DMS53 (cell line): ENCODE data around the gene COL6A5.
A peak's percentile ranks its signal among the peaks of the same experiment; 100 is the strongest.
"Not testable (repeated sequence)": the region's sequence is repeated elsewhere in the genome, so short reads cannot be mapped to it uniquely, and the experiment has no call there.

Source experiments
- DNase-seq: peaks from one replicate; lab custom pipeline; 2025; lab: John Stamatoyannopoulos, UW

COL6A5 gene

DNA sequence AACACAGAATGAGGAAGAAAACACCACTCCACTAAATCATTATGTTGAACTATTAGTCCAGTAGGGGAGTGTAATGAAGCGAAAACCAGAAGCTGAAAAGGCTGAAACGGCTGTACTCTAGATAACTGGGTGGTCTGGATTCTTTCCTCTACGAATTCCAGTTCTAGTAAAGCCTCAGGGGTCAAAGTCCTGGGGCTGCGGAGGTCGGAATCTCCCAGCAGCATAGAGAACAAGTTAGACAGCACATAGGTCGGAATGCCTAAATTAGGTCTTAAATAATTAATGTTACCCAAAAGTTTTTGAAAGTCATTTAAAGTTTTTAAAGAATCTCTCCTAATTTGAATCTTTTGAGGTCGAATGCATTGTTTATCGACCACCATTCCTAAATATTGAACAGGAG, 102.7 kb downstream of the COL6A5 start:
- not testable (repeated sequence) for DNase-seq

DNA sequence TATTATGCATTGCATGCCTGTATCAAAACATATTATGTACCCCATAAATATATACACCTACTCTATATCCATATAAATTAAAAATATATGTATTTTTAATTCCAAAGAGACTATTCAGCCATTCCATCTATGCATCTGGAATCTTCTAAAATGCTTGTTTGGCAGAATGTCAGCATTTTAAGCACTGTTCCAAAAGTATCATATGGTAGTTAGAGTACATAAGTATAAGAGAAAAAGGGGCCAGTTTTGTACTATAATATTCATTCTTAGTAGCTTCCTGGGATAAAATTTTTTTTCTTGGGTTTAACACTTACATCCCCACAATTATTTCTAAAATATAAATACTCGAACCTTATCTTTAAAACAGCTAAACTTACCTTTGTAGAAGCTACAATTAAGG, 111.1 kb downstream of the COL6A5 start:
- DNase-seq, result no peak

- no peak for DNase-seq
These were observed 112.2 kb downstream of the COL6A5 start for GRCh38 chr3:130457671-130458070.

DNA sequence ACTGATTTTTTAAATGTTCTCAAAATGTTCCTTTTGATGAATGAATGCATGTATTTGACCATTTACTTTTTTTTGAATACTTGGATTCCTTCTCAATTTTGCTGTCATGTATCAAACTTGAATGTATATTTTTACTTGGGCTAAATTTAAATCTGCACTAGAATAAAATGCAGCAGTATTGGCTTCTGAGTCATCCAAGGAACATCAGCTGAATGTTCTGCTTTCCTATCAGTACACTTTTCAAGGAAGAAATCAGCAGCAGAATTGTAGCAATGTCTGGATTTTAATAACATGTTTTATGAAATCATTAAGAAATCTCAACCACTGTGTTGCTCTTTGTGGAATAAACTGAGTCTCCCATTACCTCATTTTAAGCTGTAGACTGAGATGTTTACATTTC, 114.5 kb downstream of the COL6A5 start:
- no peak for DNase-seq

DNA sequence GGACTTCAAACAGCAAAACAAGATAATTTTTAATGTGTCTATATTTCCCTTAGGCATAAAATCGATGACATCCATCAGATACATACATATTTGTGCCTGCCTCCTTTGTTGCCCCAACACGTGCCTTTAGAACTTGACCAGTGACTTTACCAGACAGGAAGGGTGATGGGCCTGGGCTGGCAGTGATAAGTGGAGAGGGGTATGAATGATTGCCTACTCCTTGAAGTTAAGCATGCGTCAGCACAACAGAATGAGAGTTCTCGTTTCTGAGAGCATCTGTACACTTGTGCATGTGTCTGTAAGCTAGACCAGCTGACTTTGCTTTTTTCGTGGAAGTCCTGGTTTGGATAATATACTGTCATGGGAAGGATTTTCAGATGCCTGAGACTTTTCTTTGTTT, 116.6 kb downstream of the COL6A5 start:
- no peak for DNase-seq

GRCh38 chr3:130463221-130463620, 117.7 kb downstream of the COL6A5 start:
- DNase-seq, result no peak

GRCh38 chr3:130465521-130465920, 120.0 kb downstream of the COL6A5 start:
- DNase-seq, result no peak

DNA sequence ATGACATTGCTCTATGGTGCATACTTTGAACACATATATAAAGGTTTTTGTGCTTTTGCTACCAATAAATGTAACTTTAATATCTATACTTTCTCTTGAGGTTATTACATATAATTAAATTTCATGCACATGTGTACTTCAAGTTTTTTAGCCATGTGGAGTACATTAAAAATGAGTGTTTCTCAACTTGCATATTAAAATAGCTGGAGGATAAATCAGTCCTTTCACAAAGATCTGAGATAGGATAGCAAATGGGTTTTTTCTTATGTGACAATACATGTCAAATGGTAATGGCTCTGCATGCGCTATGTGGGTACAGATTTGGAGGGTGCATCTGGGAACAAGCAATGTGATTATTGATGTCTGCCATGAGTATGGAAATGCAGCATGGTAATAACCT, 122.8 kb downstream of the COL6A5 start:
- DNase-seq, result no peak

DNA sequence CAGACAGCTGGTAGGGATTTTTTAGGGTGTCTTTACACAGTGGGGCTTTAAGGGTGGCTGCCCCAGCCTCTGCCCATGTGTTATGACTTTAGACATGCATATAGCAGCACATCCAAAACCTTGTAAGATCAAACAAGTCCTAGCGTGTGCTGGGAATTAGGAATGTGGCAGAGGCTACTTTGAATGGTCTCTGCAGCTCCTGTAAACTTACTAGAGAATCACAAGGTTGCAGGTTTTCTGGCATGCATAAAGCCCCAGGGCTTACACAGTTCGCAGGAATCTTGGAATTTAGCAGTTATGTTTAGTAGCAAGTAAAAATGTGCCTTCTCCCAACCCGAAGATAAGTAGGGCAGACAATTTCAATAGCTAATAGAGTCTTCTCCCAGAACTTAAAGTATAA, 124.7 kb downstream of the COL6A5 start:
- DNase-seq, result no peak

DNA sequence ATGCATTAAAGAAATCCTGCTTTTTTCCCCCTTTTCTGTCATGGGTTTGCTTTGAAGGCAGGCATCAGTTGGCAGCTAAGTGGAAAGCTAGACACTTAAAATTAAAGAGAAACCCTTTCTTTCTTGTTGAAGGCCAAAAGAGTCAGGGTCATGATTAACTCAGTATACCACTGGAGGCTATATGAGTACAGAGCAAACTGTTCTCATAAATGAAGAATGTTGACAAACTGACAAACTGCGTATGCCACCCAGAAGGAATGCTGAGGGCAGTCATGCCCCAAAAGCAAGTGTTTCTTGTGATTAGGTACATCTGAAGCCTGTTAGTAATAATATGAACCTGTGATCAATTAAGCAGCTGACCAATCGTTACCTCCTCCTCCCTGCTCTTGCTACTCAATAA, 127.9 kb downstream of the COL6A5 start:
- no peak for DNase-seq

- peak; percentile 30 for DNase-seq
These were observed 135.3 kb downstream of the COL6A5 start for GRCh38 chr3:130480736-130481135.

GRCh38 chr3:130488288-130488687, 142.8 kb downstream of the COL6A5 start:
- no peak for DNase-seq

DNA sequence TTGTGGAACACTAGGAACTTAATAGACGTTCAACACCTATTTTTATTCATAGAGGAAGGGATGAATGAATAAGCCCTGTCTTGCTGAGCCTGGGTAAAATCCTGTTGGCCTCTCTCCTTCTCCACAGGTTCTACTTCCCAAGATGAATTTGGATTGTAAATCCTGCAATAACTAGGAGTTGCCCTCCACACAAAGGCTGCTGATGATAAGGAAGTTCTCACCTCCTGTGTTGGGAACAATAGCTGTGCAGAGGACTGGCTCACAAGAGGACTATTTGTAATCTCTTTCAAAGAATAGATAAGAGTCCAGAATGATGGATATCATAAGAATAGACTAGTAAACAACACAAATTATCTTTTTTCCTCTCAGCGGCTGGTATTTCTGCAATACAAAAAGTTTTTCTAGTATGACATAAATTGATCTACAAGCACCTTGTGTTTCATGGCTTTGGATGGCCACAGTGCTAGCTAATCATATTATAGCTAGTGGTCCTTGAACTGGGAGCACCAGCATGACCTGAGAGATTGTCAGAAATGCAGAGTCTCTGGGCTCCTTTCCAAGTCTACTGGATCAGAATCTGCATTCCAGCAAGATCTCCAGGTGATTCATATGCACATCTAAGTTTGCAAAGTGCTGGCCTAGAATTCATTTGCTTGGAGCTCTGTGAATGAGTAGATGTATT, 143.4 kb downstream of the COL6A5 start:
- DNase-seq, result no peak

DNA sequence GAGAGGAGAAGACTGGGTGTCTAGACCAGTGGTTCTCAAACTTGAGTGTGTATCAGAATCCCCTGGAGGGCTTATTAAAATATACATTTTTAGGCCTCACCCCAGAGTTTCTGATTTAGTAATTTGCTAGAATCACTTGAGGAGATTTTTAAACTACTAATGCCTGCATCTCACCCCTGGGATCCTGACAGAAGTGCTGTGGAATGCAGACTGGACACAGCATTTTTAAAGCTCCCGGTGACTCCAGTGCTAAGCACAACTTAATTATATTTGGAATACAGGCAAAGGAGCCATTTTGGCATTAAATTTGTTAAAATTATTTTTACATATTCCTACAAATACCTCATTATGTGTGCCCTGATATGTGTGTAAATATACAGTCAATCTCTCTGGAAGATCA, 144.8 kb downstream of the COL6A5 start:
- no peak for DNase-seq

DNA sequence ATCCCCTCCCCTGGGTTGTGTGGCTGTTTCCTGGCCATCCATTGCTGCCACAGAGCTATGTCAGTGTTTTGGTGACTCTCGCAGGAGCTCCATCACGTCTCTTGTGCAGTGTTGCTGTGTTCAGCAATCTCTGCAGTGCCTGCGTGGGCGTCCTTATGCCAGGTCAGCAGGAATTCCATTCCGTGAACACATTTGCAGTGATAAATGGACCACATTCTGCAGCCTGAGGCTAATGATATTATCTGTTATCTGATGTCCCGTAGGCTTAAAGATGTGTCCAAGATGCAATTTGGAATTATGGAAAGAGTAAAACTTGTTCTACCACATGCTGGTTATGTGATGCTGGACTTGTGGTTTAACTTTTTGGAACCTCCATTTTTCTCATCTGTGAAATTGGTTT, 146.0 kb downstream of the COL6A5 start:
- no peak for DNase-seq

DNA sequence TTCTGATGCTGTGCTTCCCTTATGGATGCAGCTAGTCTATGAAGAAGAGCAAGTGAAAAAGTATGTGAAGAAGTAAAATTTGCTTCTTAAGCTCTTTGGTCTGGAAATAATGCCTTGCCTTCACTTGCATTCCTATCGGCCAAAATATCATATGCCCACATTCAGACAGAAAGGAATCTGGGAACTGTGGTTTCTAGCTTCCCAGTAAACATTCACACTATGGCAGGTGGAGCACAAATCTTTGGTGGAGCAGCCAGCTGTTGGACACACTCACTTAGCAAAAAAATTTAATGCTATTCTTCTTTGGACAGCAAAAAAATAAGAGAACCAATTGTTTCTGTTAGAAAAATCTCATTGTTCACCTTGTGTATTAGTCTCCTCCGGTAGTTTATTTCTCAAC, 159.2 kb downstream of the COL6A5 start:
- no peak for DNase-seq

DNA sequence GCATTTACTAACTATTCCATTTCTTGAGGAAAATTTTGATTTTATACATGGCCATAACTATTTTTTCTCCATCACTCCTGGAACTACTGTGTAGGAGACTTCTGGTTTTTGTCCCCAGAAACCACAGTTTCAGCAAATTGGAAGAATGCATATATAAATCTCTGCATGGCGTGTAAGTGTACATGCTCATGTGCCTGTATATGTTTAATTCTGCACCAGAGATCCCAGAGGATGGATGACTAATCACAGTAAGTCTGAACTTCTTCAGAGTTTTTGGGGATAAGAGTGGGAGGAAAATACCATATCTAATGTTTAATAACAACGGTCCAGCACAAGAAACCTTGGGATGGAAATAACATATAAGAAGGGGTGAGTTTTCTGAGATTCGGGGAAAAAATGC, 160.6 kb downstream of the COL6A5 start:
- no peak for DNase-seq

GRCh38 chr3:130507746-130508145, 162.3 kb downstream of the COL6A5 start:
- no peak for DNase-seq

DNA sequence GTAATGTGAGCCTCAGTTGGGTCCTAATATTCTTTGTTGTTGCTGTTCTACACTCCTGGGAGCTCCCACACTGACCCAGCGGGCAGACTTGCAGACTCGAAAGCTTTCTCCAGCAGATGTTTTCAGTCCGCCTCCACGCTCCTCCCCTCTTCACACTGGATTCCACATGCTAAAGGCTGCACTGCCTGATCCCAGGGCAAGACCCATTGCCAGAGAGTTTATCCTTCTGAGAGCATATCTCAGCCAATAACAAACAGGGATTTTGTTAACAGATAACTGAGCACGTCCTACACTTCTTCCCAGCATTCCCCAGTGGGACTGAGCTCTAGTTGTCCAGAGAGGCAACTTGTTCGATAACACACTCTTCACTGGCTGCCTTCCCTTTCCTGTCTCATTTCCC, 163.5 kb downstream of the COL6A5 start:
- no peak for DNase-seq

DNA sequence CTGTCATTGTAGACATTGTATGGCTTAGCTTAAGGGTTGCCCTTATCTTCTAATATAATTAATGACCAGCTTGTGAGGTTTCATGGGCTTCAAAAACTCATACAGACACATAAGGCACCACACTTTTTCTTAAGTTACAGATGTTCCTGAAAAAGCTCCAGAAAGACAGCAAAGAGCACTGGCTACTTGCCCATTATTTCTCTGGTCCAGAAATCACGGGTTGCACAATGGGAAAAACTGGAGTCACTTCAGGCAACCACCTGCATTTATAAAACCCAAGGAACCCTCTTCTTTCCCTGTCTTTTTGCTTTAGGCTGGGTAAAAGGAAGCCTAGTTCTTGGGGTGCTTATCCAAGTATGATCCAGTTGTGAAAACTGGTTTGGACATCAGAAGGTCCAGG, 169.2 kb downstream of the COL6A5 start:
- no peak for DNase-seq

GRCh38 chr3:130515755-130516154, 170.3 kb downstream of the COL6A5 start:
- no peak for DNase-seq

DNA sequence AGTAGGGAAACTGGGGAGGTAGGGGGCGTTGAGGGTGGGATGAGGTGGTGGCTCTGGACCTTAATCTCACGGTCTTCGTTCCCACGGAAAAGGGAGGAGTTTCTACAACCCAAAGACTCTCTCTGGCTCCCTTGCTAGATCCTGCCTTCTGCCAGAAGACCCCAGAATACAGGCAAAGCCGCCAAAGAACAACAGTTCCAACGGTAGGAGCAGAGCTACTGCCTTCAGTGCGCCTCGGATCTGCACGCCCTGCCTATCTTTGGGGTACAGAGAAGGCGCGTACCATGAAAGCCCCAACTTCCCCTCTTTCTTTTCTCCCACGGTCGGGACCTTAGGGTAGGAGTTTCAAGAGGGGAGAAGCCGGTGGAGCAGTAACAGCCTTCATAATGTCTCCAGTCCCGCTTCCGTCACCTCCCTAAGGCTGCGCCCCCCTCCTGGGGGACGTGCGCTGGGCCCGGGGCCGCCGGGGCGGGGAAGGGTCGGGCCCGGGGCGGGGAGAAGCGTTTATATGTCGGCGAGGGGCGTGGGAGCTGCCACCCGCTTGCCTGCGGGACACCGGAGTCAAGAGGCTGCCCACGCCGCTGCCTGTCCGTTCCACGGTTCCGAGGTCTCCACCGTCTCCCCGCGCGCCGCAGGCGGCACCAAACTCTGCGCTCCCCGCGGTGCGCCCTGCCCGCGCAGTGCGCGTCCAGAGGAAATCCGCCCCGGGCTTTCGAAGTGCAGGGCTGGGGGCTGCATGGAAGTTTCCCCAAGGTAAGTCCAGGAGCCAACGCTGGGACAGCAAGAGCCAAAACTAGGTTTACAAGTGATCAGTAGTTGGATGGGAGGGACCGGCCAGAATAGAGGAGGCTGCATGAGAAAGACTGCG, 171.4 kb downstream of the COL6A5 start, which contains the start of gene COL6A6:
Gene COL6A6 (plus strand): TSS at position 533 of the 868 bp plus-strand sequence. CDS start 43,188 bp downstream, outside the sequence.
- DNase-seq, result peak; percentile 15

DNA sequence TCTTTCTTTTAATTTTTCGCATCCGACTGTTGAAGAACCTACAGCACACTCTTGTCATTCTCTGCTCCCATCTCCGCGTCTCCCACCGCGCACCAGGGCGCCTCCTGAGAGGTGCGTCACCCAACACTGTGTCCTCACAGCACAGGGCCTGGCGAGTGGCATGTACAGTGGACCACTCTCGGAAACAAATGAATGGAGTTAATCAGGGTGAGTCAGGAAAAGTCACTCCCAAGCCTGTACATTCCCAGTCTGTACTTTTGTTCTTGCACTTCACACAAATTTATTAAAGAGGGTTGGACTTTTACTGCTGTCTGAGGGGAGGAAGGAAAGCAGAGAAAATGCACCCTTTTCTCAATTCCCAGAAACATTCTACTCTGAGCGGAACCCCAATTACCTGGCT, 172.1 kb downstream of the COL6A5 start:
- DNase-seq, result no peak
